Thyroid gland (tissue), 4 donors: ENCODE results near the gene MBIP. TPM values are rescaled to one million over a fixed set of nuclear protein-coding genes. Genes with fewer than 3 reads are reported as not detected.

Experiments
- DNase-seq, 2 donors: peaks; one replicate each; pipeline ENCODE4 v3.0.0-alpha.2; 2019
- H3K27ac ChIP-seq, 3 donors: fragments of 200-600 bp; sonication (generic); 1 replicate in 2 of 3; 2 replicates in 1 of 3; pipeline ENCODE4 v1.5.1; 2016 to 2019; ENCODE audit warnings: mild to moderate bottlenecking in 1 of 3, moderate library complexity in 1 of 3
- H3K27me3 ChIP-seq: fragments of 200-600 bp; sonication (generic); one replicate; pipeline ENCODE4 v1.5.1; 2019
- H3K36me3 ChIP-seq, 2 donors: fragments of 200-600 bp; sonication (generic); one replicate each; pipeline ENCODE4 v1.5.1; 2016 to 2019
- H3K4me1 ChIP-seq, 2 donors: fragments of 200-600 bp; sonication (generic); one replicate each; pipeline ENCODE4 v1.5.1; 2017 to 2019
- H3K4me3 ChIP-seq, 3 donors: fragments of 200-600 bp; sonication (generic); replicated peaks in 1 of 3; 1 replicate in 2 of 3; 2 replicates in 1 of 3; pipeline ENCODE4 v1.5.1; 2016; ENCODE audit warnings: mild to moderate bottlenecking in 1 of 3
- H3K9me3 ChIP-seq: fragments of 200-600 bp; sonication (generic); one replicate; pipeline ENCODE4 v1.5.1; 2017
- CTCF ChIP-seq, 6 experiments: fragments of 200-600 bp in 3 of 6; fragments of 450-650 bp in 3 of 6; sonication (generic) in 3 of 6; IDR thresholded peaks; one replicate each; pipeline ENCODE4 v1.5.1; 2016 to 2019; ENCODE audit warnings: antibody characterized with exemption in 6 of 6, mild to moderate bottlenecking in 2 of 6, inconsistent platforms in 1 of 6, moderate library complexity in 1 of 6
- POLR2A ChIP-seq, 2 donors: fragments of 450-650 bp; IDR thresholded peaks; one replicate each; pipeline ENCODE4 v1.6.1; 2017; ENCODE audit warnings: antibody characterized with exemption in 2 of 2, mild to moderate bottlenecking in 2 of 2, moderate library complexity in 1 of 2
- WGBS, 2 donors: methylation state at CpG; one replicate each; pipeline ENCODE4 v1.1.5; 2017; 5-methylcytosine and 5-hydroxymethylcytosine counted together
- intact Hi-C: fragments of 100-400 bp; cut with DNase I; formaldehyde crosslinking; loops from one replicate; pipeline ENCODE4 v1.15.1; 2023
- total RNA-seq, 4 donors: library from RNA; depleted of rRNA; stranded (reverse); fragments of >200 nt; gene quantifications; one replicate each; pipeline ENCODE4 v1.2.3, GENCODE V29; 2016

MBIP gene
- total RNA-seq, 4 donors from 2014 or later: 80.5 to 163 (median 87.3) TPM

- no peak overlapping the region for H3K4me3 ChIP-seq
These were observed 44.7 kb downstream of the MBIP start for GRCh38 chr14:36275741-36276140.

GRCh38 chr14:36271939-36272907 lies 48.2 kb downstream of the MBIP start:
- H3K9me3 ChIP-seq: no peaks in the 10 kb centered on the region
- no peaks in the 10 kb centered on the region for H3K27me3 ChIP-seq
- TF ChIP-seq POLR2A (IDR thresholded peaks at IDR 0.05): peak in 1 of 2 donors; percentile 47
- TF ChIP-seq CTCF (IDR thresholded peaks at IDR 0.05): no peak
- H3K36me3 ChIP-seq: no peaks in the 10 kb centered on the region
- peaks cover 24 to 55% of the 10 kb centered on the region in 2 donors for H3K4me1 ChIP-seq
- peak overlapping the region; percentile 96 to 98 (median 97) for H3K27ac ChIP-seq
- H3K4me3 ChIP-seq: peak overlapping the region; percentile 14 to 76 (median 36)
- intact Hi-C loops: loop anchor here (5.0 kb wide), 2 partner anchors 230 to 245 kb away; no protein-coding TSS in a partner anchor
- 1 to 4% methylated on average over 25 to 29 of the region's 29 CpGs for WGBS, 2 donors
- peak; percentile 57 for DNase-seq

More at GRCh38 chr14:36275741-36276140, 44.7 kb downstream of the MBIP start:
- DNase-seq: peak; percentile 67 to 69
- Histone ChIP-seq H3K27ac (peak overlapping the region; percentile 5 to 96 (median 55)), H3K27me3 (no peaks in the 10 kb centered on the region), H3K9me3 (no peaks in the 10 kb centered on the region), H3K4me1 (peaks cover 6 to 38% of the 10 kb centered on the region in 2 donors), H3K36me3 (no peaks in the 10 kb centered on the region)
- WGBS, 2 donors: 87 to 89% methylated on average over 3 of the region's 3 CpGs
- TF ChIP-seq CTCF (IDR thresholded peaks at IDR 0.05): no peak
- no peak for TF ChIP-seq POLR2A (IDR thresholded peaks at IDR 0.05)
- intact Hi-C loops: no loop called here

GRCh38 chr14:36271222-36271621 lies 49.2 kb downstream of the MBIP start:
- H3K4me1 ChIP-seq: peaks cover 24 to 56% of the 10 kb centered on the region in 2 donors
- H3K9me3 ChIP-seq: no peaks in the 10 kb centered on the region
- WGBS, 2 donors: 30 to 44% methylated on average over 1 of the region's 1 CpG
- intact Hi-C loops: loop anchor here (5.0 kb wide), 2 partner anchors 231 to 246 kb away; no protein-coding TSS in a partner anchor
- TF ChIP-seq CTCF (IDR thresholded peaks at IDR 0.05) (no peak), POLR2A (IDR thresholded peaks at IDR 0.05) (no peak)
- H3K4me3 ChIP-seq: no peak overlapping the region
- no peaks in the 10 kb centered on the region for H3K36me3 ChIP-seq
- H3K27ac ChIP-seq: peak overlapping the region; percentile 96 to 98 (median 97)
- no peaks in the 10 kb centered on the region for H3K27me3 ChIP-seq
- no peak for DNase-seq

GRCh38 chr14:36270191-36270590 lies 50.2 kb downstream of the MBIP start:
- WGBS, 2 donors: 77 to 80% methylated on average over 2 of the region's 2 CpGs
- no peaks in the 10 kb centered on the region for H3K9me3 ChIP-seq
- no peak for TF ChIP-seq POLR2A (IDR thresholded peaks at IDR 0.05)
- TF ChIP-seq CTCF (IDR thresholded peaks at IDR 0.05): no peak
- intact Hi-C loops: loop anchor here (5.0 kb wide), 2 partner anchors 232 to 247 kb away; no protein-coding TSS in a partner anchor
- peak overlapping the region; percentile 96 to 98 (median 97) for H3K27ac ChIP-seq
- H3K36me3 ChIP-seq: no peaks in the 10 kb centered on the region
- H3K4me1 ChIP-seq: peaks cover 24 to 56% of the 10 kb centered on the region in 2 donors
- no peak for DNase-seq
- H3K27me3 ChIP-seq: no peaks in the 10 kb centered on the region
- no peak overlapping the region for H3K4me3 ChIP-seq

GRCh38 chr14:36268121-36268520 lies 52.3 kb downstream of the MBIP start:
- TF ChIP-seq CTCF (IDR thresholded peaks at IDR 0.05): no peak
- no peak for TF ChIP-seq POLR2A (IDR thresholded peaks at IDR 0.05)
- no peaks in the 10 kb centered on the region for H3K36me3 ChIP-seq
- H3K4me3 ChIP-seq: no peak overlapping the region
- no peaks in the 10 kb centered on the region for H3K27me3 ChIP-seq
- no peaks in the 10 kb centered on the region for H3K9me3 ChIP-seq
- 67 to 75% methylated on average over 3 of the region's 3 CpGs for WGBS, 2 donors
- intact Hi-C loops: no loop called here
- DNase-seq: no peak
- H3K27ac ChIP-seq: peak overlapping the region; percentile 96 to 98 (median 97)
- peaks cover 31 to 63% of the 10 kb centered on the region in 2 donors for H3K4me1 ChIP-seq
